Left ventricle myocardium inferior (tissue), 1 donor: Measurements from ENCODE around the gene DCLK1. TPM values are rescaled to one million over a fixed set of nuclear protein-coding genes. Genes with fewer than 3 reads are reported as not detected.
A peak's percentile ranks its signal among the peaks of the same experiment; 100 is the strongest.

Experiments used
- DNase-seq: peaks from one replicate; pipeline ENCODE4 v3.0.0-alpha.2; 2020
- H3K27ac ChIP-seq: fragments of 200-600 bp; replicated peaks from 2 replicates; pipeline ENCODE4 v1.8.0; 2021
- H3K27me3 ChIP-seq: fragments of 200-600 bp; 2 replicates; pipeline ENCODE4 v1.8.0; 2021; ENCODE audit warnings: low read depth
- H3K36me3 ChIP-seq: fragments of 200-600 bp; 2 replicates; pipeline ENCODE4 v1.8.0; 2021
- H3K4me1 ChIP-seq: fragments of 200-600 bp; 2 replicates; pipeline ENCODE4 v1.8.0; 2021
- H3K4me3 ChIP-seq: fragments of 200-600 bp; 2 replicates; pipeline ENCODE4 v1.8.0; 2021; ENCODE audit warnings: mild to moderate bottlenecking, moderate library complexity
- H3K9me3 ChIP-seq: fragments of 200-600 bp; replicated peaks from 2 replicates; pipeline ENCODE4 v1.8.0; 2021
- intact Hi-C: fragments of 100-400 bp; cut with micrococcal nuclease; formaldehyde crosslinking; loops from one replicate; pipeline ENCODE4 v1.11.0; 2022
- total RNA-seq: library from RNA; stranded (reverse); fragmentation: NEBNext Ultra II Directional; extraction: Animal tissue kit (Norgen Biotek cat#: 25700); gene quantifications from one replicate; pipeline ENCODE4 v1.2.1, GENCODE V29; 2021
- TF ChIP-seq, protein P1 (sequence below): fragments of 200-600 bp; IDR thresholded peaks from 2 replicates; pipeline ENCODE4 v1.8.0; 2021; ENCODE audit warnings: antibody characterized with exemption, mild to moderate bottlenecking, borderline replicate concordance
- donor health status: DM: no; HTN: yes; CAD: no; lungs with severe emphysema.

The DCLK1 gene
- total RNA-seq, 1 donor from 2014 or later, result 8.4 TPM

DNA sequence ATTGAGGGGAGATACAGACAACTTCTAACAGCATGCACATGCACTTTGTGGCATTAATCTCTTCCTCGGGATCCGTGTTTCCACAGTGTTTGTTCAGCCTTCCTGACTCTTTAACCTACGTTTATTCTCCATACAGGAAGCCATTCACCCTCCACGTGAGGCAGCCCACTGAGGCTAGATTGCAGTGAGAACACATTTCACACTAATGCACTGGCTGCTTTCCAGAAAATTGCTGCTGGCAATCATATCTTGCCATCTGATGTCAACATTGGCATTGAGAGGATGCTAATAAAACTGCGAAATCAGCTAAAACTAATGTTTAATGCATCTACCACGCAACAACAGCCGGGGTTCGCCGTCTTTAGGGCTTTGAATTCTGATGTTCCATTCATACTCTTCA lies 30.0 kb downstream of the DCLK1 start:
- H3K4me3 ChIP-seq, result no peak overlapping the region
- no peak overlapping the region for H3K27ac ChIP-seq
- no peaks in the 10 kb centered on the region for H3K36me3 ChIP-seq
- no peak for DNase-seq
- intact Hi-C loops, result no loop called here
- H3K27me3 ChIP-seq, result no peaks in the 10 kb centered on the region
- H3K4me1 ChIP-seq, result peaks cover 7% of the 10 kb centered on the region
- TF ChIP-seq, protein P1, sequence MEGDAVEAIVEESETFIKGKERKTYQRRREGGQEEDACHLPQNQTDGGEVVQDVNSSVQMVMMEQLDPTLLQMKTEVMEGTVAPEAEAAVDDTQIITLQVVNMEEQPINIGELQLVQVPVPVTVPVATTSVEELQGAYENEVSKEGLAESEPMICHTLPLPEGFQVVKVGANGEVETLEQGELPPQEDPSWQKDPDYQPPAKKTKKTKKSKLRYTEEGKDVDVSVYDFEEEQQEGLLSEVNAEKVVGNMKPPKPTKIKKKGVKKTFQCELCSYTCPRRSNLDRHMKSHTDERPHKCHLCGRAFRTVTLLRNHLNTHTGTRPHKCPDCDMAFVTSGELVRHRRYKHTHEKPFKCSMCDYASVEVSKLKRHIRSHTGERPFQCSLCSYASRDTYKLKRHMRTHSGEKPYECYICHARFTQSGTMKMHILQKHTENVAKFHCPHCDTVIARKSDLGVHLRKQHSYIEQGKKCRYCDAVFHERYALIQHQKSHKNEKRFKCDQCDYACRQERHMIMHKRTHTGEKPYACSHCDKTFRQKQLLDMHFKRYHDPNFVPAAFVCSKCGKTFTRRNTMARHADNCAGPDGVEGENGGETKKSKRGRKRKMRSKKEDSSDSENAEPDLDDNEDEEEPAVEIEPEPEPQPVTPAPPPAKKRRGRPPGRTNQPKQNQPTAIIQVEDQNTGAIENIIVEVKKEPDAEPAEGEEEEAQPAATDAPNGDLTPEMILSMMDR, result no peak
- H3K9me3 ChIP-seq, result no peaks in the 10 kb centered on the region

DNA sequence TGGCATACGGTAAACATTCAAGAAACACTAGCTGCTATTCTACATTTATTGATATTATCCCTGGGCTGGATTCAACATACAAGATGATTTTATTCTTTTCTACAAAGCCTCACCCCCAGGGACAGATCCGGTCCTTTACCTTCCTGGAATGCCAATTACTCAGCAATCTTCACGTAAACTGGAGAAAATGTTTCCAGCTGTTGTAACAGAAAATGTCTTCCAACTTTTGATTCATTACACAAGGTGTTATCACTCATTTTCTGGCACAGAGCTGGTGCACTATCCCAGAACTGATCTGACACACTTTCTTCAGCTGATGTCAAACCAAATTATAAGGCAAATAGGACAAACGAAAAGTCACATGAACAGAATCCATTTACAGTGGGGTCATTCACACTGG lies 33.1 kb downstream of the DCLK1 start:
- Histone ChIP-seq H3K9me3 (no peaks in the 10 kb centered on the region), H3K4me1 (peaks cover 9% of the 10 kb centered on the region), H3K36me3 (no peaks in the 10 kb centered on the region), H3K4me3 (no peak overlapping the region), H3K27me3 (no peaks in the 10 kb centered on the region), H3K27ac (no peak overlapping the region)
- no peak for DNase-seq
- TF ChIP-seq, protein P1, result no peak
- intact Hi-C loops, result no loop called here

DNA sequence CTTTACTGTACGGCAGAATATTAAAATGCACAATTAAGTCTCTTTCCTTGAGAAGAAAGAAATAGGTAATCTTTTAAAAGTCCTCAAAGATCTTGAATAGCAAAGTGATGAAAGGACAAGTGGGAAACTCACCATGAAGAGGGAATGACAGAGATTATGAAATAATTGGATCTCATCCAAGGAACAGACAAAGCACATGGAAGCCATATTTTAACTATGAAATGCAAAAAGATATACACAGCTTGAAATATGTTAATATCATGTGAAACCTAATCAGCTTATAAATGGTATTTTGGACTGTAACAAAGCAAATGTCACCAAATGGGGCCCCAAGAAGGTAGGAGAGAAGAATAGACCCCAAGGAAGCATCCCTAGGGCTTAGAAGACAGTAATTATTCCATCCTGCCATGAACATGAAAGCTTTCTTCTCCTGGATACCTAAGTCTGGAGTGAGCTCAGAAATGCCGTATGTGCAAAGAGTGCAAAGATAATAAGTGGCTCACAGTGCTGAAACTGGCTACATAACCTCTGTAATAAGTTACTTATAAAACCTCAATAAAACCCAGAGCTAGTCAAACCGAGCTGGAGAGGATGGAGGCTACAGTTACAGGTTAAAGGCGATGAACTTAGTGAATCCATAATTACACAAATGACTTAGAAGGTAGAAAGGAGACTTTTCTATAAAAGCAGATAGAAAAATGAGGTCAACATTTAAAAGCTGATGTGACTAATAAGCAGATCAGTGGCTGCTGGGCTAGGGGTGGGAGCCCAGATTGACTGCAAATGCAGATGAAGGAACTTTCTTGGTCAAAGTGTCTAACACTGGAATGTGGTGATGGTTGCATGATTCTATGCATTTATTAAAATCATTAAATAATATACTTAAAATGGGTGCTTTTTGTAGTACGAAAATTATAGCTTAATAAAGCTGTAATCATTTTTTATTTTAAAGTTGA lies 34.4 kb downstream of the DCLK1 start:
- TF ChIP-seq, protein P1, result no peak
- Histone ChIP-seq H3K9me3 (no peaks in the 10 kb centered on the region), H3K36me3 (no peaks in the 10 kb centered on the region), H3K27me3 (no peaks in the 10 kb centered on the region), H3K27ac (peak overlapping the region; percentile 10), H3K4me3 (no peak overlapping the region), H3K4me1 (peaks cover 9% of the 10 kb centered on the region)
- no peak for DNase-seq
- intact Hi-C loops, result no loop called here

DNA sequence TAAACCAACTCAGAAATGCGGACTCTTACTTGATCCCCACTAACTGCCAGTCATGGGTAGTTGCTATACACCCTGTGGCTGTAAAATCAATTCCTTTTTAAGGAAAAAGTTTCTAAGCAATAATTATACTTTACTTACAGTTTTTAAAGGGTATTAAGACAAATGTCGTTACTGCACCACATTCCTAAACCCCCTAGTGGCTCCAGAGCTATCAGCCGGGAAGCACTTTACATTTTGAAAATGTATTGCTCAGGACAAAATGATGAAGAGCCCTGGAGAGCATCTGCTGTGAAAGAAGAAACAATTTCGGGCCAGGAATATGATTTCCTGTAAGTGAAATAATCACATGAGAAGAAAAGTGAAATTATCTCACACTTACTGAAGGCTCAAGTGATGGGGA lies 36.7 kb downstream of the DCLK1 start:
- no peak overlapping the region for H3K4me3 ChIP-seq
- H3K4me1 ChIP-seq, result peaks cover 9% of the 10 kb centered on the region
- TF ChIP-seq, protein P1, result no peak
- no peaks in the 10 kb centered on the region for H3K9me3 ChIP-seq
- intact Hi-C loops, result no loop called here
- H3K27ac ChIP-seq, result no peak overlapping the region
- no peaks in the 10 kb centered on the region for H3K27me3 ChIP-seq
- no peaks in the 10 kb centered on the region for H3K36me3 ChIP-seq
- DNase-seq, result no peak

DNA sequence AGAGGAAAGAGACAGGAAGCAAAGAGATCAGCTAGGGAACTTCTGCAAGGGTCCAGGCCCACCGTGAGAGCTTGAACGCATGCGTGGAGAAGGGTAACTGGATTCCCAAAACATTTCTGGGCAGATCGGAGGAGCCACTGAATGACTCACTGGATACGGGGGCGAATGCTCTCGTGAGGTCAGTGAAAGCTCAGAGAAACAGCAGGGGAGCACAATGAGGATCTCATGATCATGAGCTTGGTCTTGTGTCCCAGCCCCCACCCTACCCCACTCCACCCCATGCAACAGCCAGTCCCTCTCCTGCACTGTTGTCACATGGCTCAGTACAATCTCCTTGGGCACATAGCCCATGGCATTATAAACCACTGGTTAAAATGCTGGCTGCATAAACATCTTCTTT lies 40.6 kb downstream of the DCLK1 start:
- no peaks in the 10 kb centered on the region for H3K27me3 ChIP-seq
- TF ChIP-seq, protein P1, result no peak
- intact Hi-C loops, result no loop called here
- no peaks in the 10 kb centered on the region for H3K9me3 ChIP-seq
- H3K4me3 ChIP-seq, result no peak overlapping the region
- H3K4me1 ChIP-seq, result peaks cover 8% of the 10 kb centered on the region
- DNase-seq, result no peak
- H3K27ac ChIP-seq, result no peak overlapping the region
- no peaks in the 10 kb centered on the region for H3K36me3 ChIP-seq
